Measurements from ENCODE around the gene CCDC116.

DNA sequence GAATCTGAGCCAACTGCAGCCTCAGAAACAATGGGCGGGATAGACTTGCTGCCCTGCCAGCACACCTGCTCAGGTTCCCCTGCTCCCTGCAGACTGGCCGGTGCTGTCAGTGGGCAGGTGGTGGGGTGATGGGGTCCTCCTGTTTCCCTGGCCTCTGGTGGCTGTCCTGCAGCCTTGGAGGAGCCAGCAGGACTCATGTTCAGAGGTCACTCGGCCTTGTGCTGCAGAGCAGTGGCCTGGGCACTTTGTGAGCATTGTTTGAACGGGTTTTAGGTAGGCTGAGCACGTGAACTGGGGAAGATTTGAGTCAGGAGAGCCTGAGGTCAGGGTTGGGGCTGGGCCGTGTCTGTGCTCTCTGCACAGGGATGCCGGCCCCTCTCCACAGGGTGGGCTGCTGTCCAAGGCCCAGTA is 50.8 kb downstream of the CCDC116 start:
- TF ChIP-seq, protein P1, sequence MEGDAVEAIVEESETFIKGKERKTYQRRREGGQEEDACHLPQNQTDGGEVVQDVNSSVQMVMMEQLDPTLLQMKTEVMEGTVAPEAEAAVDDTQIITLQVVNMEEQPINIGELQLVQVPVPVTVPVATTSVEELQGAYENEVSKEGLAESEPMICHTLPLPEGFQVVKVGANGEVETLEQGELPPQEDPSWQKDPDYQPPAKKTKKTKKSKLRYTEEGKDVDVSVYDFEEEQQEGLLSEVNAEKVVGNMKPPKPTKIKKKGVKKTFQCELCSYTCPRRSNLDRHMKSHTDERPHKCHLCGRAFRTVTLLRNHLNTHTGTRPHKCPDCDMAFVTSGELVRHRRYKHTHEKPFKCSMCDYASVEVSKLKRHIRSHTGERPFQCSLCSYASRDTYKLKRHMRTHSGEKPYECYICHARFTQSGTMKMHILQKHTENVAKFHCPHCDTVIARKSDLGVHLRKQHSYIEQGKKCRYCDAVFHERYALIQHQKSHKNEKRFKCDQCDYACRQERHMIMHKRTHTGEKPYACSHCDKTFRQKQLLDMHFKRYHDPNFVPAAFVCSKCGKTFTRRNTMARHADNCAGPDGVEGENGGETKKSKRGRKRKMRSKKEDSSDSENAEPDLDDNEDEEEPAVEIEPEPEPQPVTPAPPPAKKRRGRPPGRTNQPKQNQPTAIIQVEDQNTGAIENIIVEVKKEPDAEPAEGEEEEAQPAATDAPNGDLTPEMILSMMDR (IDR thresholded peaks at IDR 0.05) = no peak
- TF ChIP-seq POLR2A (IDR thresholded peaks at IDR 0.05) = no peak
